Measurements from ENCODE around the gene GMPPA.

GRCh38 chr2:219530048-219530963 is 31.6 kb downstream of the GMPPA start:
- TF ChIP-seq CTCF (IDR thresholded peaks at IDR 0.05) (peak in 6 of 7 experiments; percentile 62 to 98 (median 94)), POLR2AphosphoS5 (IDR thresholded peaks at IDR 0.05) (peak in 1 of 3 donors; percentile 58)

All from stomach (tissue), 4 donors.